ENCODE data around the gene CCDC175.

DNA sequence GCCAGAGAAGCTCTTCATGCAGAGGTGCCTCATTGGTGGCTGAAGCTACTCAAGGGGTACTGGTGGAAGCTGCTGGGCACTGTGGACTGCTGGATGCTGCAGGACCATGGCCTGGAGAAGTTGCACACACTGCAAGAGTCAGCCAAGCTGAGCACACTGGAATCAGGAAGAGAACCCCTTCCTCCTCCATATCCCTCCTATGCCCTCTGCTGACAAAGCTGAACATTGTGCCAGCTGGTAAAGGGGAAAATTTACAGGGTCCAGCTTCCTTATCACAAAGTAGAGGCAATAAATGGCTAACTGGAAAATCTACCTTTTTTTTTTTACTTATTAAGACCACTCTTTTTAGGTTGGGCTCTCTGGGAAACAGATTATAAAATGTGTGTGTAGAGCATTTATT is 6.5 kb downstream of the CCDC175 start:
- TF ChIP-seq, protein P1, sequence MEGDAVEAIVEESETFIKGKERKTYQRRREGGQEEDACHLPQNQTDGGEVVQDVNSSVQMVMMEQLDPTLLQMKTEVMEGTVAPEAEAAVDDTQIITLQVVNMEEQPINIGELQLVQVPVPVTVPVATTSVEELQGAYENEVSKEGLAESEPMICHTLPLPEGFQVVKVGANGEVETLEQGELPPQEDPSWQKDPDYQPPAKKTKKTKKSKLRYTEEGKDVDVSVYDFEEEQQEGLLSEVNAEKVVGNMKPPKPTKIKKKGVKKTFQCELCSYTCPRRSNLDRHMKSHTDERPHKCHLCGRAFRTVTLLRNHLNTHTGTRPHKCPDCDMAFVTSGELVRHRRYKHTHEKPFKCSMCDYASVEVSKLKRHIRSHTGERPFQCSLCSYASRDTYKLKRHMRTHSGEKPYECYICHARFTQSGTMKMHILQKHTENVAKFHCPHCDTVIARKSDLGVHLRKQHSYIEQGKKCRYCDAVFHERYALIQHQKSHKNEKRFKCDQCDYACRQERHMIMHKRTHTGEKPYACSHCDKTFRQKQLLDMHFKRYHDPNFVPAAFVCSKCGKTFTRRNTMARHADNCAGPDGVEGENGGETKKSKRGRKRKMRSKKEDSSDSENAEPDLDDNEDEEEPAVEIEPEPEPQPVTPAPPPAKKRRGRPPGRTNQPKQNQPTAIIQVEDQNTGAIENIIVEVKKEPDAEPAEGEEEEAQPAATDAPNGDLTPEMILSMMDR (conservative IDR thresholded peaks at IDR 0.05; ENCODE audit: low read depth, low read length): peak; percentile 62
- no peak for TF ChIP-seq EZH2 (IDR thresholded peaks at IDR 0.05; ENCODE audit: borderline replicate concordance, low read depth, low read length, poor library complexity, severe bottlenecking)

Data from A673 (cell line).